Neural cell (in vitro differentiated cells): Measurements from ENCODE around the gene GET3.

Experiments
- CTCF ChIP-seq: fragments of 450-650 bp; IDR thresholded peaks from 2 replicates; pipeline ENCODE4 v1.5.1; 2014; ENCODE audit warnings: antibody characterized with exemption, mild to moderate bottlenecking, moderate library complexity; ENCODE audit not compliant: poor library complexity, severe bottlenecking
- EP300 ChIP-seq: fragments of 450-650 bp; conservative IDR thresholded peaks from 2 replicates; pipeline ENCODE4 v1.6.1; 2014; ENCODE audit warnings: antibody characterized with exemption, mild to moderate bottlenecking, moderate library complexity; ENCODE audit not compliant: poor library complexity, severe bottlenecking
- MXI1 ChIP-seq: fragments of 450-650 bp; conservative IDR thresholded peaks from 2 replicates; pipeline ENCODE4 v1.6.1; 2014; ENCODE audit warnings: antibody characterized with exemption, mild to moderate bottlenecking; ENCODE audit not compliant: poor library complexity, severe bottlenecking
- POLR2AphosphoS5 ChIP-seq: IDR thresholded peaks from 2 replicates; pipeline ENCODE4 v1.6.1; 2012

GRCh38 chr19:12720296-12720695 is 17.0 kb upstream of the GET3 start:
- TF ChIP-seq CTCF: no peak
- no peak for TF ChIP-seq EP300
- no peak for TF ChIP-seq POLR2AphosphoS5
- TF ChIP-seq MXI1: no peak
